ENCODE measurements around the gene FLYWCH1. TPM values are rescaled to one million over a fixed set of nuclear protein-coding genes. Genes with fewer than 3 reads are reported as not detected.
A peak's percentile ranks its signal among the peaks of the same experiment; 100 is the strongest.

FLYWCH1 gene
- total RNA-seq, 2 experiments from 2014 or later: 26.1 to 61.9 TPM

GRCh38 chr16:2912330-2913199, 834 bp downstream of the FLYWCH1 start:
- Histone ChIP-seq H4K20me1 (ENCODE audit: insufficient read depth, low read length) (no peaks in the 10 kb centered on the region), H3K4me3 (ENCODE audit: low read depth, low read length, poor library complexity, severe bottlenecking) (peak overlapping the region; percentile 77), H3K9me2 (ENCODE audit: insufficient read depth, low read length) (no peaks in the 10 kb centered on the region), H3K9me3 (ENCODE audit: low read length) (no peaks in the 10 kb centered on the region), H2AFZ (ENCODE audit: low read length) (peak overlapping the region; percentile 46; the same call in 1 of the 2 replicates), H3K4me2 (ENCODE audit: low read length) (peak overlapping the region; percentile 84), H3K4me1 (ENCODE audit: insufficient read depth, low read length, poor library complexity, severe bottlenecking) (peaks cover 12% of the 10 kb centered on the region), H3K36me3 (ENCODE audit: insufficient read depth, low read length) (peaks cover 16% of the 10 kb centered on the region), H3K79me2 (ENCODE audit: insufficient read depth, low read depth, low read length) (no peaks in the 10 kb centered on the region; the same call in 1 of the 2 replicates), H3K27ac (ENCODE audit: low read depth, low read length, poor library complexity, severe bottlenecking) (no peak overlapping the region)
- DNase-seq (ENCODE audit: low spot score): peak; percentile 37
- TSS peak; percentile 72 for BruUV-seq (replicated peaks)
- intact Hi-C loops (cut with micrococcal nuclease; ENCODE audit: unreplicated experiment): loop anchor here (5.0 kb wide), 1 partner anchor 70 kb away; the partner anchor contains the start of gene PKMYT1
- POLR2A ChIA-PET: interaction anchor here (1.0 to 2.3 kb wide), 4 partner anchors 13 to 45 kb away, joined by 3 to 10 read pairs (median 4); partner anchors contain the start of gene FLYWCH2
- CTCF ChIA-PET (ENCODE audit: unreplicated experiment): no interaction called here
- no peak for TF ChIP-seq CTCF (conservative IDR thresholded peaks at IDR 0.05; ENCODE audit: low read length)
- no peak for TF ChIP-seq EZH2phosphoT487 (IDR thresholded peaks at IDR 0.05; ENCODE audit: borderline replicate concordance, low read depth, low read length)

GRCh38 chr16:2913603-2914002, 1.9 kb downstream of the FLYWCH1 start:
- no TSS peak for BruUV-seq (replicated peaks)
- intact Hi-C loops (cut with micrococcal nuclease; ENCODE audit: unreplicated experiment): loop anchor here (5.0 kb wide), 1 partner anchor 69 kb away; the partner anchor contains the start of gene PKMYT1
- Histone ChIP-seq H3K79me2 (ENCODE audit: insufficient read depth, low read depth, low read length) (no peaks in the 10 kb centered on the region; the same call in 1 of the 2 replicates), H3K9me2 (ENCODE audit: insufficient read depth, low read length) (no peaks in the 10 kb centered on the region), H3K4me3 (ENCODE audit: low read depth, low read length, poor library complexity, severe bottlenecking) (no peak overlapping the region), H3K27ac (ENCODE audit: low read depth, low read length, poor library complexity, severe bottlenecking) (no peak overlapping the region), H3K9me3 (ENCODE audit: low read length) (no peaks in the 10 kb centered on the region), H4K20me1 (ENCODE audit: insufficient read depth, low read length) (no peaks in the 10 kb centered on the region), H3K4me2 (ENCODE audit: low read length) (no peak overlapping the region), H3K36me3 (ENCODE audit: insufficient read depth, low read length) (peaks cover 16% of the 10 kb centered on the region), H3K4me1 (ENCODE audit: insufficient read depth, low read length, poor library complexity, severe bottlenecking) (peaks cover 12% of the 10 kb centered on the region), H2AFZ (ENCODE audit: low read length) (no peak overlapping the region)
- no peak for TF ChIP-seq CTCF (conservative IDR thresholded peaks at IDR 0.05; ENCODE audit: low read length)
- no peak for TF ChIP-seq EZH2phosphoT487 (IDR thresholded peaks at IDR 0.05; ENCODE audit: borderline replicate concordance, low read depth, low read length)
- POLR2A ChIA-PET: interaction anchor here (1.2 to 2.3 kb wide), 2 partner anchors 31 to 46 kb away, joined by 4 to 10 read pairs; partner anchors contain the start of gene FLYWCH2
- no peak for DNase-seq (ENCODE audit: low spot score)
- CTCF ChIA-PET (ENCODE audit: unreplicated experiment): interaction anchor here (1.0 kb wide), 1 partner anchor 14 kb away, joined by 4 read pairs; no protein-coding TSS in a partner anchor

Data from OCI-LY7 (cell line).